HG03196 (cell line): ENCODE measurements around the gene IDI1.

Experiments
- ATAC-seq: cut with Tn5 transposase; IDR thresholded peaks from one replicate; pipeline ENCODE4 v1.9.1; 2021; ENCODE audit not compliant: unreplicated experiment

Gene IDI1

GRCh38 chr10:996031-996430 is 52.9 kb downstream of the IDI1 start:
- no peak for ATAC-seq

GRCh38 chr10:995559-995926 is 53.4 kb downstream of the IDI1 start:
- ATAC-seq, result no peak

- no peak for ATAC-seq
Measured at GRCh38 chr10:994836-995558, 53.9 kb downstream of the IDI1 start.

GRCh38 chr10:992871-993270 is 56.0 kb downstream of the IDI1 start:
- ATAC-seq, result no peak

GRCh38 chr10:992467-992866 is 56.5 kb downstream of the IDI1 start:
- no peak for ATAC-seq

GRCh38 chr10:990808-991207 is 58.1 kb downstream of the IDI1 start:
- no peak for ATAC-seq
